Tibial artery (tissue), 4 donors: ENCODE data around the gene DNAH3.
"Not testable (repeated sequence)": the region's sequence is repeated elsewhere in the genome, so short reads cannot be mapped to it uniquely, and the experiment has no call there.

Source experiments
- DNase-seq, 2 donors: peaks; one replicate each; pipeline ENCODE4 v3.0.0-alpha.2; 2019
- H3K27ac ChIP-seq, 2 donors: fragments of 200-600 bp; sonication (generic) in 1 of 2; 1 replicate in 1 of 2; 2 replicates in 1 of 2; pipeline ENCODE4 v1.5.1; 2018 to 2019; ENCODE audit warnings: mild to moderate bottlenecking in 1 of 2
- H3K27me3 ChIP-seq, 2 donors: fragments of 200-600 bp; sonication (generic) in 1 of 2; one replicate each; pipeline versions ENCODE4 v1.5.1 to v1.6.0; 2016 to 2019
- H3K36me3 ChIP-seq, 3 donors: fragments of 200-600 bp; sonication (generic) in 2 of 3; one replicate each; pipeline ENCODE4 v1.5.1; 2016 to 2019; ENCODE audit warnings: mild to moderate bottlenecking in 2 of 3
- H3K4me1 ChIP-seq, 4 donors: fragments of 200-600 bp; sonication (generic) in 2 of 4; 1 replicate in 3 of 4; 2 replicates in 1 of 4; pipeline ENCODE4 v1.5.1; 2016 to 2019
- H3K4me3 ChIP-seq, 2 donors: fragments of 200-600 bp; sonication (generic) in 1 of 2; 1 replicate in 1 of 2; 2 replicates in 1 of 2; pipeline ENCODE4 v1.5.1; 2018 to 2019; ENCODE audit warnings: mild to moderate bottlenecking in 2 of 2
- H3K9me3 ChIP-seq, 3 donors: fragments of 200-600 bp; sonication (generic) in 1 of 3; one replicate each; pipeline ENCODE4 v1.5.1; 2016 to 2019
- CTCF ChIP-seq, 2 experiments: fragments of 200-600 bp in 1 of 2; fragments of 450-650 bp in 1 of 2; IDR thresholded peaks; one replicate each; pipeline ENCODE4 v1.5.1; 2017 to 2019; ENCODE audit warnings: antibody characterized with exemption in 2 of 2, mild to moderate bottlenecking in 1 of 2, moderate library complexity in 1 of 2
- intact Hi-C: fragments of 100-400 bp; cut with DNase I; formaldehyde crosslinking; loops from one replicate; pipeline ENCODE4 v1.15.0; 2023; ENCODE audit warnings: low total_unique reads

Gene DNAH3

GRCh38 chr16:21101631-21102420, 48.8 kb downstream of the DNAH3 start:
- no peak overlapping the region for H3K4me3 ChIP-seq
- DNase-seq: no peak
- intact Hi-C loops: no loop called here
- H3K9me3 ChIP-seq: no peaks in the 10 kb centered on the region
- H3K4me1 ChIP-seq: no peaks in the 10 kb centered on the region
- H3K27me3 ChIP-seq: no peaks in the 10 kb centered on the region
- no peaks in the 10 kb centered on the region for H3K36me3 ChIP-seq
- no peak for TF ChIP-seq CTCF (IDR thresholded peaks at IDR 0.05)
- H3K27ac ChIP-seq: no peak overlapping the region

- no peaks in the 10 kb centered on the region for H3K36me3 ChIP-seq
- DNase-seq: no peak
- no peaks in the 10 kb centered on the region for H3K27me3 ChIP-seq
- no peaks in the 10 kb centered on the region for H3K9me3 ChIP-seq
- H3K27ac ChIP-seq: no peak overlapping the region
- intact Hi-C loops: no loop called here
- TF ChIP-seq CTCF (IDR thresholded peaks at IDR 0.05): no peak
- H3K4me1 ChIP-seq: no peaks in the 10 kb centered on the region
- H3K4me3 ChIP-seq: no peak overlapping the region
Measured at GRCh38 chr16:21100447-21100846, 50.2 kb downstream of the DNAH3 start.

- TF ChIP-seq CTCF (IDR thresholded peaks at IDR 0.05): no peak
- Histone ChIP-seq H3K9me3 (no peaks in the 10 kb centered on the region), H3K27me3 (no peaks in the 10 kb centered on the region), H3K4me1 (no peaks in the 10 kb centered on the region), H3K27ac (no peak overlapping the region), H3K4me3 (no peak overlapping the region), H3K36me3 (no peaks in the 10 kb centered on the region)
- no peak for DNase-seq
- intact Hi-C loops: no loop called here
Measured at GRCh38 chr16:21097151-21097550, 53.5 kb downstream of the DNAH3 start.

GRCh38 chr16:21094719-21095118, 55.9 kb downstream of the DNAH3 start:
- H3K4me1 ChIP-seq, DNase-seq, H3K27me3 ChIP-seq, H3K9me3 ChIP-seq, H3K27ac ChIP-seq, H3K36me3 ChIP-seq, H3K4me3 ChIP-seq, intact Hi-C loops: not testable (repeated sequence)

GRCh38 chr16:21092951-21093350, 57.7 kb downstream of the DNAH3 start:
- intact Hi-C loops: no loop called here
- no peak overlapping the region for H3K27ac ChIP-seq
- H3K9me3 ChIP-seq: no peaks in the 10 kb centered on the region
- no peaks in the 10 kb centered on the region for H3K36me3 ChIP-seq
- no peaks in the 10 kb centered on the region for H3K4me1 ChIP-seq
- no peak overlapping the region for H3K4me3 ChIP-seq
- no peak for DNase-seq
- TF ChIP-seq CTCF (IDR thresholded peaks at IDR 0.05): no peak
- no peaks in the 10 kb centered on the region for H3K27me3 ChIP-seq

GRCh38 chr16:21088646-21089538, 61.8 kb downstream of the DNAH3 start:
- no peak overlapping the region for H3K4me3 ChIP-seq
- no peaks in the 10 kb centered on the region for H3K27me3 ChIP-seq
- H3K36me3 ChIP-seq: no peaks in the 10 kb centered on the region
- no peaks in the 10 kb centered on the region for H3K4me1 ChIP-seq
- intact Hi-C loops: no loop called here
- no peaks in the 10 kb centered on the region for H3K9me3 ChIP-seq
- no peak for TF ChIP-seq CTCF (IDR thresholded peaks at IDR 0.05)
- no peak overlapping the region for H3K27ac ChIP-seq
- DNase-seq: no peak
